GM12892 (cell line): ENCODE results near the gene SAMD8.

ENCODE experiments used
- POLR2A ChIP-seq: IDR thresholded peaks from 2 replicates; pipeline ENCODE4 v1.6.1; 2011; ENCODE audit warnings: low read depth, low read length, control low read depth
- POLR2AphosphoS5 ChIP-seq: IDR thresholded peaks from 2 replicates; pipeline ENCODE4 v1.6.1; 2011; ENCODE audit warnings: low read depth, low read length, control low read depth
- TAF1 ChIP-seq: IDR thresholded peaks from 2 replicates; pipeline ENCODE4 v1.6.1; 2011; ENCODE audit warnings: low read depth, mild to moderate bottlenecking, control low read depth, low read length, borderline replicate concordance

- TF ChIP-seq POLR2A: no peak
- no peak for TF ChIP-seq POLR2AphosphoS5
- no peak for TF ChIP-seq TAF1
Observed at GRCh38 chr10:75095631-75096030, 15.8 kb upstream of the SAMD8 start.
